Measurements from ENCODE around the gene SH3RF2. TPM values are rescaled to one million over a fixed set of nuclear protein-coding genes. Genes with fewer than 3 reads are reported as not detected.

SH3RF2 gene
- total RNA-seq, 1 donor from 2014 or later: 3.7 TPM

- H3K9ac ChIP-seq (ENCODE audit: low read depth in 1 of 3, low read length in 3 of 3): no peak overlapping the region
- no peak overlapping the region for H3K4me3 ChIP-seq (ENCODE audit: low read length in 3 of 3)
- H3K9me3 ChIP-seq (ENCODE audit: control insufficient read depth in 3 of 3, low read length in 3 of 3): no peaks in the 10 kb centered on the region
- no peaks in the 10 kb centered on the region for H3K36me3 ChIP-seq (ENCODE audit: control insufficient read depth in 3 of 3, insufficient read depth in 3 of 3, low read length in 3 of 3)
- no peaks in the 10 kb centered on the region for H3K4me1 ChIP-seq (ENCODE audit: control insufficient read depth in 3 of 3, insufficient read depth in 3 of 3, low read length in 3 of 3)
- H3K27ac ChIP-seq (ENCODE audit: low read depth, low read length): no peak overlapping the region
- H3K27me3 ChIP-seq (ENCODE audit: control insufficient read depth in 3 of 3, insufficient read depth in 3 of 3, low read length in 3 of 3): peaks cover 0 to 2% (median 0%) of the 10 kb centered on the region in 3 donors
Measured at GRCh38 chr5:145906401-145906800, 30.0 kb upstream of the SH3RF2 start.

GRCh38 chr5:145908206-145908960 is 28.0 kb upstream of the SH3RF2 start:
- H3K27me3 ChIP-seq (ENCODE audit: control insufficient read depth in 3 of 3, insufficient read depth in 3 of 3, low read length in 3 of 3): peaks cover 0 to 2% (median 0%) of the 10 kb centered on the region in 3 donors
- H3K4me1 ChIP-seq (ENCODE audit: control insufficient read depth in 3 of 3, insufficient read depth in 3 of 3, low read length in 3 of 3): no peaks in the 10 kb centered on the region
- no peak overlapping the region for H3K9ac ChIP-seq (ENCODE audit: low read depth in 1 of 3, low read length in 3 of 3)
- H3K27ac ChIP-seq (ENCODE audit: low read depth, low read length): no peak overlapping the region
- H3K4me3 ChIP-seq (ENCODE audit: low read length in 3 of 3): no peak overlapping the region
- no peaks in the 10 kb centered on the region for H3K9me3 ChIP-seq (ENCODE audit: control insufficient read depth in 3 of 3, low read length in 3 of 3)
- H3K36me3 ChIP-seq (ENCODE audit: control insufficient read depth in 3 of 3, insufficient read depth in 3 of 3, low read length in 3 of 3): no peaks in the 10 kb centered on the region

- no peaks in the 10 kb centered on the region for H3K36me3 ChIP-seq (ENCODE audit: control insufficient read depth in 3 of 3, insufficient read depth in 3 of 3, low read length in 3 of 3)
- no peak overlapping the region for H3K9ac ChIP-seq (ENCODE audit: low read depth in 1 of 3, low read length in 3 of 3)
- H3K4me1 ChIP-seq (ENCODE audit: control insufficient read depth in 3 of 3, insufficient read depth in 3 of 3, low read length in 3 of 3): no peaks in the 10 kb centered on the region
Measured at GRCh38 chr5:145911164-145911563, 25.2 kb upstream of the SH3RF2 start.

DNA sequence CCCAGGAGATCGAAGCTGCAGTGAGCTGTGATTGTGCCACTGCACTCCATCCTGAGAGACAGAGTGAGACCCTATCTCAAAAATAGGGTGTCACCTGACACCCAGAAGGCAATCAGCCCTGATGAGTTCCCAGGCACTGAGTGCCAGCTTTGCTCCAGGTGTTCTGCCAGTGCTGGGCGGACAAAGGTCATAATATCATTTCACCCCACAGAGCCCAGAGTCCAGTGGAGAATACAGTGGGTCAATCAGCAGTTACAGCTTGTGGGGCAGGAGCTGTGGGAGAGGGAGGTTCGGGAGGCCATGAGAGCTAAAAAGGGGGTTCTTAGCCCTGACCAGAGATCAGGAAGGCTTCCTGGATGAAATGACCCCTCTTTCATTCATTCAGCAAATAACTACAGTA is 24.4 kb upstream of the SH3RF2 start:
- Histone ChIP-seq H3K4me3 (ENCODE audit: low read length in 3 of 3) (no peak overlapping the region), H3K27me3 (ENCODE audit: control insufficient read depth in 3 of 3, insufficient read depth in 3 of 3, low read length in 3 of 3) (no peaks in the 10 kb centered on the region), H3K27ac (ENCODE audit: low read depth, low read length) (no peak overlapping the region), H3K4me1 (ENCODE audit: control insufficient read depth in 3 of 3, insufficient read depth in 3 of 3, low read length in 3 of 3) (no peaks in the 10 kb centered on the region), H3K9me3 (ENCODE audit: control insufficient read depth in 3 of 3, low read length in 3 of 3) (no peaks in the 10 kb centered on the region), H3K36me3 (ENCODE audit: control insufficient read depth in 3 of 3, insufficient read depth in 3 of 3, low read length in 3 of 3) (no peaks in the 10 kb centered on the region), H3K9ac (ENCODE audit: low read depth in 1 of 3, low read length in 3 of 3) (no peak overlapping the region)

More at GRCh38 chr5:145911164-145911563, 25.2 kb upstream of the SH3RF2 start:
- Histone ChIP-seq H3K27me3 (ENCODE audit: control insufficient read depth in 3 of 3, insufficient read depth in 3 of 3, low read length in 3 of 3) (no peaks in the 10 kb centered on the region), H3K27ac (ENCODE audit: low read depth, low read length) (no peak overlapping the region), H3K4me3 (ENCODE audit: low read length in 3 of 3) (no peak overlapping the region), H3K9me3 (ENCODE audit: control insufficient read depth in 3 of 3, low read length in 3 of 3) (no peaks in the 10 kb centered on the region)

GRCh38 chr5:145912594-145912993 is 23.8 kb upstream of the SH3RF2 start:
- H3K27me3 ChIP-seq (ENCODE audit: control insufficient read depth in 3 of 3, insufficient read depth in 3 of 3, low read length in 3 of 3): no peaks in the 10 kb centered on the region

DNA sequence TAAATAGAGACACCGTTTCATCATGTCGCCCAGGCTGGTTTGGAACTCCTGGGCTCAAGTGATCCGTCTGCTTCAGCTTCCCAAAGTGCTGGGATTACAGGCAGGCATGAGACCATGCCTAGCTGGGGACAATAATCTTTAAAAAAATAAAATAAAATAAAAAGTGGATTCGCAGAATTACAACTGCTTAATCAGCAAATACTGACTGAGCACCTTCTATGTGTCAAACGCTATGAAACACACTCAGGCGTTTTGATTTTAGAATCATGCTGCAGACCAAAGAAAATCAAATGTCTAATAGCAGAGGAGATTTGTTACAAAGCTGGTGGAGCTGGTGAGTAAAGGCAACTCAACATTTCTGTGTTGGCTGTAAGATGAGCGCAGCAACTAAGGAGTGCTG is 22.7 kb upstream of the SH3RF2 start:
- H3K27ac ChIP-seq (ENCODE audit: low read depth, low read length): no peak overlapping the region
- H3K4me1 ChIP-seq (ENCODE audit: control insufficient read depth in 3 of 3, insufficient read depth in 3 of 3, low read length in 3 of 3): peaks cover 0 to 3% (median 0%) of the 10 kb centered on the region in 3 donors
- no peak overlapping the region for H3K4me3 ChIP-seq (ENCODE audit: low read length in 3 of 3)
- no peaks in the 10 kb centered on the region for H3K27me3 ChIP-seq (ENCODE audit: control insufficient read depth in 3 of 3, insufficient read depth in 3 of 3, low read length in 3 of 3)
- no peak overlapping the region for H3K9ac ChIP-seq (ENCODE audit: low read depth in 1 of 3, low read length in 3 of 3)
- H3K36me3 ChIP-seq (ENCODE audit: control insufficient read depth in 3 of 3, insufficient read depth in 3 of 3, low read length in 3 of 3): no peaks in the 10 kb centered on the region
- no peaks in the 10 kb centered on the region for H3K9me3 ChIP-seq (ENCODE audit: control insufficient read depth in 3 of 3, low read length in 3 of 3)

More at GRCh38 chr5:145912594-145912993, 23.8 kb upstream of the SH3RF2 start:
- no peaks in the 10 kb centered on the region for H3K36me3 ChIP-seq (ENCODE audit: control insufficient read depth in 3 of 3, insufficient read depth in 3 of 3, low read length in 3 of 3)
- no peak overlapping the region for H3K27ac ChIP-seq (ENCODE audit: low read depth, low read length)
- no peak overlapping the region for H3K4me3 ChIP-seq (ENCODE audit: low read length in 3 of 3)
- H3K4me1 ChIP-seq (ENCODE audit: control insufficient read depth in 3 of 3, insufficient read depth in 3 of 3, low read length in 3 of 3): peaks cover 0 to 3% (median 0%) of the 10 kb centered on the region in 3 donors
- H3K9ac ChIP-seq (ENCODE audit: low read depth in 1 of 3, low read length in 3 of 3): no peak overlapping the region
- H3K9me3 ChIP-seq (ENCODE audit: control insufficient read depth in 3 of 3, low read length in 3 of 3): no peaks in the 10 kb centered on the region

GRCh38 chr5:145915970-145916638 is 20.3 kb upstream of the SH3RF2 start:
- no peak overlapping the region for H3K4me3 ChIP-seq (ENCODE audit: low read length in 3 of 3)
- H3K36me3 ChIP-seq (ENCODE audit: control insufficient read depth in 3 of 3, insufficient read depth in 3 of 3, low read length in 3 of 3): no peaks in the 10 kb centered on the region
- H3K27me3 ChIP-seq (ENCODE audit: control insufficient read depth in 3 of 3, insufficient read depth in 3 of 3, low read length in 3 of 3): no peaks in the 10 kb centered on the region
- H3K4me1 ChIP-seq (ENCODE audit: control insufficient read depth in 3 of 3, insufficient read depth in 3 of 3, low read length in 3 of 3): peaks cover 0 to 3% (median 0%) of the 10 kb centered on the region in 3 donors
- H3K9me3 ChIP-seq (ENCODE audit: control insufficient read depth in 3 of 3, low read length in 3 of 3): no peaks in the 10 kb centered on the region
- H3K27ac ChIP-seq (ENCODE audit: low read depth, low read length): no peak overlapping the region
- no peak overlapping the region for H3K9ac ChIP-seq (ENCODE audit: low read depth in 1 of 3, low read length in 3 of 3)

- H3K9ac ChIP-seq (ENCODE audit: low read depth in 1 of 3, low read length in 3 of 3): no peak overlapping the region
- peaks cover 0 to 3% (median 0%) of the 10 kb centered on the region in 3 donors for H3K4me1 ChIP-seq (ENCODE audit: control insufficient read depth in 3 of 3, insufficient read depth in 3 of 3, low read length in 3 of 3)
- no peaks in the 10 kb centered on the region for H3K27me3 ChIP-seq (ENCODE audit: control insufficient read depth in 3 of 3, insufficient read depth in 3 of 3, low read length in 3 of 3)
- H3K4me3 ChIP-seq (ENCODE audit: low read length in 3 of 3): no peak overlapping the region
- no peaks in the 10 kb centered on the region for H3K36me3 ChIP-seq (ENCODE audit: control insufficient read depth in 3 of 3, insufficient read depth in 3 of 3, low read length in 3 of 3)
- H3K27ac ChIP-seq (ENCODE audit: low read depth, low read length): no peak overlapping the region
- H3K9me3 ChIP-seq (ENCODE audit: control insufficient read depth in 3 of 3, low read length in 3 of 3): no peaks in the 10 kb centered on the region
Measured at GRCh38 chr5:145917288-145917687, 19.1 kb upstream of the SH3RF2 start.

GRCh38 chr5:145918397-145918796 is 18.0 kb upstream of the SH3RF2 start:
- H3K9me3 ChIP-seq (ENCODE audit: control insufficient read depth in 3 of 3, low read length in 3 of 3): no peaks in the 10 kb centered on the region
- H3K27me3 ChIP-seq (ENCODE audit: control insufficient read depth in 3 of 3, insufficient read depth in 3 of 3, low read length in 3 of 3): no peaks in the 10 kb centered on the region
- no peaks in the 10 kb centered on the region for H3K36me3 ChIP-seq (ENCODE audit: control insufficient read depth in 3 of 3, insufficient read depth in 3 of 3, low read length in 3 of 3)
- H3K27ac ChIP-seq (ENCODE audit: low read depth, low read length): no peak overlapping the region
- no peak overlapping the region for H3K4me3 ChIP-seq (ENCODE audit: low read length in 3 of 3)
- H3K9ac ChIP-seq (ENCODE audit: low read depth in 1 of 3, low read length in 3 of 3): no peak overlapping the region
- H3K4me1 ChIP-seq (ENCODE audit: control insufficient read depth in 3 of 3, insufficient read depth in 3 of 3, low read length in 3 of 3): peaks cover 0 to 3% (median 0%) of the 10 kb centered on the region in 3 donors

DNA sequence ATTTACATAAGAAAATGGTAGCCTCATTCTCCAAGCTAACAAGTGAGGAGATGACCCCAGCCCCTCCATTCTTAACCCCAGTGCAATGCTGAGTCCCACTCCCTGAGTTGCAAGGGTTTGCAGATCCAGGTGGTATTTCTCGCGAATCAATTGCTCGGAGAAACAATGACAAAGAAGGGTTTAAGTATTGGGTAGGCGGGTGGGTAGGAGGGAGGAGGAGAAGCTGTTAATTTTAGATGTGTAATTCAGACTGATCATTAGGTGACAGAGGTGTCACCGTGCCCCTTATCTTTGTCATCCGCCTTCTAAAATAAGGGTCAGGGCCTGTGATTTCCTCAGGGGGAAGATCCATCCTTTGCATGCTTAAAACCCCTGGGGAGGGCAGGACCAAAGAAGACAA is 17.0 kb upstream of the SH3RF2 start:
- Histone ChIP-seq H3K27me3 (ENCODE audit: control insufficient read depth in 3 of 3, insufficient read depth in 3 of 3, low read length in 3 of 3) (no peaks in the 10 kb centered on the region), H3K4me1 (ENCODE audit: control insufficient read depth in 3 of 3, insufficient read depth in 3 of 3, low read length in 3 of 3) (peaks cover 0 to 3% (median 0%) of the 10 kb centered on the region in 3 donors), H3K9me3 (ENCODE audit: control insufficient read depth in 3 of 3, low read length in 3 of 3) (no peaks in the 10 kb centered on the region), H3K9ac (ENCODE audit: low read depth in 1 of 3, low read length in 3 of 3) (no peak overlapping the region), H3K27ac (ENCODE audit: low read depth, low read length) (no peak overlapping the region), H3K4me3 (ENCODE audit: low read length in 3 of 3) (no peak overlapping the region), H3K36me3 (ENCODE audit: control insufficient read depth in 3 of 3, insufficient read depth in 3 of 3, low read length in 3 of 3) (no peaks in the 10 kb centered on the region)

Measured in skeletal muscle tissue (tissue), 4 donors.